Immature natural killer cell (primary cell): ENCODE measurements around the gene TMEM40. TPM values are rescaled to one million over a fixed set of nuclear protein-coding genes. Genes with fewer than 3 reads are reported as not detected.
"Not testable (repeated sequence)": the region's sequence is repeated elsewhere in the genome, so short reads cannot be mapped to it uniquely, and the experiment has no call there.

Source experiments
- DNase-seq, 3 donors: peaks; one replicate each; pipeline ENCODE4 v3.0.0; 2022; ENCODE audit warnings: mixed read lengths in 1 of 3
- H3K27ac Mint-ChIP-seq, 6 donors: one replicate each; pipeline ENCODE4 v1.8.0; 2020; ENCODE audit warnings: mixed read lengths in 6 of 6, mild to moderate bottlenecking in 5 of 6, inconsistent platforms in 4 of 6, moderate library complexity in 3 of 6
- H3K27me3 Mint-ChIP-seq, 3 donors: one replicate each; pipeline ENCODE4 v1.8.0; 2020 to 2021; ENCODE audit warnings: low read depth in 3 of 3, mild to moderate bottlenecking in 3 of 3, mixed read lengths in 3 of 3, moderate library complexity in 3 of 3, inconsistent platforms in 1 of 3
- H3K36me3 Mint-ChIP-seq, 3 donors: one replicate each; pipeline ENCODE4 v1.8.0; 2020; ENCODE audit warnings: mixed read lengths in 3 of 3, inconsistent platforms in 2 of 3, mild to moderate bottlenecking in 2 of 3
- H3K4me1 Mint-ChIP-seq, 2 donors: one replicate each; pipeline ENCODE4 v1.8.0; 2020; ENCODE audit warnings: inconsistent platforms in 2 of 2, mild to moderate bottlenecking in 2 of 2, mixed read lengths in 2 of 2, moderate library complexity in 1 of 2
- H3K4me3 Mint-ChIP-seq, 5 donors: one replicate each; pipeline ENCODE4 v1.8.0; 2020; ENCODE audit warnings: mild to moderate bottlenecking in 5 of 5, mixed read lengths in 5 of 5, inconsistent platforms in 3 of 5, moderate library complexity in 3 of 5
- H3K9me3 Mint-ChIP-seq, 6 donors: one replicate each; pipeline ENCODE4 v1.8.0; 2020; ENCODE audit warnings: mild to moderate bottlenecking in 6 of 6, mixed read lengths in 6 of 6, inconsistent platforms in 4 of 6, moderate library complexity in 3 of 6
- polyA plus RNA-seq, 3 donors: library from polyadenylated mRNA; unstranded; fragments of 300-500 nt; fragmentation: Illumina TruSeq; gene quantifications; one replicate each; pipeline ENCODE4 v1.2.3, GENCODE V29; 2021

The TMEM40 gene
- polyA plus RNA-seq, 3 donors from 2014 or later, result 3.3 to 7.0 TPM; not detected in 1

GRCh38 chr3:12709334-12709733 is 49.7 kb downstream of the TMEM40 start:
- no peaks in the 10 kb centered on the region for H3K4me1 Mint-ChIP-seq
- H3K27ac Mint-ChIP-seq, result no peak overlapping the region
- peaks cover 0 to 10% (median 0%) of the 10 kb centered on the region in 3 donors for H3K27me3 Mint-ChIP-seq
- H3K4me3 Mint-ChIP-seq, result no peak overlapping the region
- no peaks in the 10 kb centered on the region for H3K36me3 Mint-ChIP-seq
- H3K9me3 Mint-ChIP-seq, result no peaks in the 10 kb centered on the region
- DNase-seq, result no peak

- no peaks in the 10 kb centered on the region for H3K36me3 Mint-ChIP-seq
- H3K4me3 Mint-ChIP-seq, result no peak overlapping the region
- H3K27ac Mint-ChIP-seq, result no peak overlapping the region
- H3K4me1 Mint-ChIP-seq, result no peaks in the 10 kb centered on the region
- no peaks in the 10 kb centered on the region for H3K9me3 Mint-ChIP-seq
- H3K27me3 Mint-ChIP-seq, result peaks cover 0 to 10% (median 0%) of the 10 kb centered on the region in 3 donors
- DNase-seq, result no peak
These were observed 50.4 kb downstream of the TMEM40 start for GRCh38 chr3:12708584-12709192.

- Mint-ChIP-seq H3K4me3 (no peak overlapping the region), H3K27me3 (peaks cover 0 to 7% (median 0%) of the 10 kb centered on the region in 3 donors), H3K36me3 (no peaks in the 10 kb centered on the region), H3K27ac (no peak overlapping the region), H3K9me3 (no peaks in the 10 kb centered on the region), H3K4me1 (no peaks in the 10 kb centered on the region)
- DNase-seq, result no peak
These were observed 51.6 kb downstream of the TMEM40 start for GRCh38 chr3:12707449-12707848.

- H3K27me3 Mint-ChIP-seq, result peaks cover 0 to 4% (median 0%) of the 10 kb centered on the region in 3 donors
- H3K27ac Mint-ChIP-seq, result no peak overlapping the region
- DNase-seq, result peak; percentile 40 to 49 (median 45)
- H3K36me3 Mint-ChIP-seq, result no peaks in the 10 kb centered on the region
- no peaks in the 10 kb centered on the region for H3K9me3 Mint-ChIP-seq
- no peak overlapping the region for H3K4me3 Mint-ChIP-seq
- no peaks in the 10 kb centered on the region for H3K4me1 Mint-ChIP-seq
These were observed 52.4 kb downstream of the TMEM40 start for GRCh38 chr3:12706504-12707253.

- Mint-ChIP-seq H3K9me3 (no peaks in the 10 kb centered on the region), H3K27ac (no peak overlapping the region), H3K27me3 (peaks cover 0 to 2% (median 0%) of the 10 kb centered on the region in 3 donors), H3K36me3 (no peaks in the 10 kb centered on the region), H3K4me3 (no peak overlapping the region), H3K4me1 (no peaks in the 10 kb centered on the region)
- no peak for DNase-seq
These were observed 53.1 kb downstream of the TMEM40 start for GRCh38 chr3:12705981-12706380.

- DNase-seq, result no peak
- H3K27ac Mint-ChIP-seq, result no peak overlapping the region
- no peaks in the 10 kb centered on the region for H3K4me1 Mint-ChIP-seq
- peaks cover 0 to 2% (median 0%) of the 10 kb centered on the region in 3 donors for H3K27me3 Mint-ChIP-seq
- H3K9me3 Mint-ChIP-seq, result no peaks in the 10 kb centered on the region
- no peak overlapping the region for H3K4me3 Mint-ChIP-seq
- H3K36me3 Mint-ChIP-seq, result no peaks in the 10 kb centered on the region
These were observed 53.6 kb downstream of the TMEM40 start for GRCh38 chr3:12705374-12705926.

GRCh38 chr3:12702501-12702900 is 56.6 kb downstream of the TMEM40 start:
- DNase-seq, result no peak
- H3K36me3 Mint-ChIP-seq, result no peaks in the 10 kb centered on the region

GRCh38 chr3:12701601-12702000 is 57.5 kb downstream of the TMEM40 start:
- not testable (repeated sequence) for H3K4me3 Mint-ChIP-seq, H3K36me3 Mint-ChIP-seq, H3K27ac Mint-ChIP-seq

More at GRCh38 chr3:12702501-12702900, 56.6 kb downstream of the TMEM40 start:
- Mint-ChIP-seq H3K27ac (no peak overlapping the region), H3K9me3 (no peaks in the 10 kb centered on the region), H3K4me1 (no peaks in the 10 kb centered on the region), H3K4me3 (no peak overlapping the region), H3K27me3 (no peaks in the 10 kb centered on the region)

GRCh38 chr3:12700800-12701199 is 58.3 kb downstream of the TMEM40 start:
- no peak overlapping the region for H3K4me3 Mint-ChIP-seq
- H3K36me3 Mint-ChIP-seq, result no peaks in the 10 kb centered on the region
- no peaks in the 10 kb centered on the region for H3K9me3 Mint-ChIP-seq
- H3K27ac Mint-ChIP-seq, result no peak overlapping the region
- H3K4me1 Mint-ChIP-seq, result no peaks in the 10 kb centered on the region
- H3K27me3 Mint-ChIP-seq, result peaks cover 0 to 1% (median 0%) of the 10 kb centered on the region in 3 donors
- DNase-seq, result no peak

More at GRCh38 chr3:12701601-12702000, 57.5 kb downstream of the TMEM40 start:
- H3K4me1 Mint-ChIP-seq, DNase-seq, H3K27me3 Mint-ChIP-seq, H3K9me3 Mint-ChIP-seq: not testable (repeated sequence)

GRCh38 chr3:12695916-12696315 is 63.1 kb downstream of the TMEM40 start:
- no peaks in the 10 kb centered on the region for H3K36me3 Mint-ChIP-seq
- DNase-seq, result no peak
- peaks cover 0 to 2% (median 0%) of the 10 kb centered on the region in 3 donors for H3K27me3 Mint-ChIP-seq
- no peaks in the 10 kb centered on the region for H3K9me3 Mint-ChIP-seq
- H3K27ac Mint-ChIP-seq, result no peak overlapping the region
- no peaks in the 10 kb centered on the region for H3K4me1 Mint-ChIP-seq
- H3K4me3 Mint-ChIP-seq, result no peak overlapping the region

- Mint-ChIP-seq H3K27me3 (peaks cover 0 to 2% (median 0%) of the 10 kb centered on the region in 3 donors), H3K36me3 (no peaks in the 10 kb centered on the region), H3K4me1 (no peaks in the 10 kb centered on the region), H3K9me3 (no peaks in the 10 kb centered on the region), H3K4me3 (no peak overlapping the region), H3K27ac (no peak overlapping the region)
- DNase-seq, result no peak
These were observed 63.9 kb downstream of the TMEM40 start for GRCh38 chr3:12695112-12695511.

- H3K27ac Mint-ChIP-seq, result no peak overlapping the region
- peaks cover 4 to 6% (median 5%) of the 10 kb centered on the region in 3 donors for H3K27me3 Mint-ChIP-seq
These were observed 66.6 kb downstream of the TMEM40 start for GRCh38 chr3:12692444-12692843.

GRCh38 chr3:12689997-12690711 is 68.9 kb downstream of the TMEM40 start:
- no peaks in the 10 kb centered on the region for H3K36me3 Mint-ChIP-seq
- no peaks in the 10 kb centered on the region for H3K4me1 Mint-ChIP-seq
- peaks cover 2 to 7% (median 5%) of the 10 kb centered on the region in 3 donors for H3K27me3 Mint-ChIP-seq
- no peak overlapping the region for H3K4me3 Mint-ChIP-seq
- no peak overlapping the region for H3K27ac Mint-ChIP-seq
- DNase-seq, result no peak
- H3K9me3 Mint-ChIP-seq, result no peaks in the 10 kb centered on the region

More at GRCh38 chr3:12692444-12692843, 66.6 kb downstream of the TMEM40 start:
- no peaks in the 10 kb centered on the region for H3K4me1 Mint-ChIP-seq
- no peak overlapping the region for H3K4me3 Mint-ChIP-seq
- no peaks in the 10 kb centered on the region for H3K36me3 Mint-ChIP-seq
- no peak for DNase-seq
- no peaks in the 10 kb centered on the region for H3K9me3 Mint-ChIP-seq

- no peaks in the 10 kb centered on the region for H3K4me1 Mint-ChIP-seq
- H3K27me3 Mint-ChIP-seq, result peaks cover 2 to 7% (median 5%) of the 10 kb centered on the region in 3 donors
- H3K4me3 Mint-ChIP-seq, result no peak overlapping the region
- peaks cover 0 to 3% (median 0%) of the 10 kb centered on the region in 3 donors for H3K36me3 Mint-ChIP-seq
- no peak for DNase-seq
- H3K9me3 Mint-ChIP-seq, result no peaks in the 10 kb centered on the region
- H3K27ac Mint-ChIP-seq, result no peak overlapping the region
These were observed 71.1 kb downstream of the TMEM40 start for GRCh38 chr3:12687948-12688347.
